Sigmoid colon (tissue), 7 donors: ENCODE data around the gene TSR3. TPM values are rescaled to one million over a fixed set of nuclear protein-coding genes. Genes with fewer than 3 reads are reported as not detected.

Experiments
- DNase-seq: peaks from one replicate; pipeline ENCODE4 v3.0.0-alpha.2; 2019
- H3K27ac ChIP-seq, 4 donors: fragments of 200-600 bp; sonication (generic); one replicate each; pipeline ENCODE4 v1.5.1; 2016 to 2019; ENCODE audit warnings: mild to moderate bottlenecking in 1 of 4
- H3K27me3 ChIP-seq, 3 donors: fragments of 200-600 bp; sonication (generic); one replicate each; pipeline ENCODE4 v1.5.1; 2019; ENCODE audit warnings: mild to moderate bottlenecking in 1 of 3
- H3K36me3 ChIP-seq, 4 donors: fragments of 200-600 bp; sonication (generic); one replicate each; pipeline ENCODE4 v1.5.1; 2016 to 2019
- H3K4me1 ChIP-seq, 4 donors: fragments of 200-600 bp; sonication (generic); one replicate each; pipeline ENCODE4 v1.5.1; 2017 to 2019
- H3K4me3 ChIP-seq, 4 donors: fragments of 200-600 bp; sonication (generic); one replicate each; pipeline ENCODE4 v1.5.1; 2017 to 2019; ENCODE audit warnings: mild to moderate bottlenecking in 2 of 4, moderate library complexity in 1 of 4
- H3K9me3 ChIP-seq, 4 donors: fragments of 200-600 bp in 3 of 4; sonication (generic) in 3 of 4; one replicate each; pipeline versions ENCODE4 v1.5.1 to v1.6.1; 2013 to 2019
- CTCF ChIP-seq, 4 experiments: fragments of 450-650 bp in 3 of 4; fragments of 200-600 bp in 1 of 4; IDR thresholded peaks; one replicate each; pipeline ENCODE4 v1.5.1; 2016 to 2019; ENCODE audit warnings: antibody characterized with exemption in 4 of 4, mild to moderate bottlenecking in 3 of 4, moderate library complexity in 2 of 4
- EP300 ChIP-seq, 4 donors: sonication (generic); formaldehyde crosslinking; IDR thresholded peaks; one replicate each; pipeline ENCODE4 v1.6.1; 2017; ENCODE audit warnings: antibody characterized with exemption in 4 of 4
- POLR2A ChIP-seq, 2 donors: fragments of 450-650 bp; IDR thresholded peaks; one replicate each; pipeline ENCODE4 v1.6.1; 2016; ENCODE audit warnings: antibody characterized with exemption in 2 of 2, mild to moderate bottlenecking in 2 of 2, moderate library complexity in 2 of 2
- POLR2AphosphoS5 ChIP-seq, 4 donors: sonication (generic); formaldehyde crosslinking; IDR thresholded peaks; one replicate each; pipeline ENCODE4 v1.6.1; 2017; ENCODE audit warnings: antibody characterized with exemption in 4 of 4
- WGBS, 2 donors: extraction: QIAGEN DNeasy Blood & Tissue Kit; methylation state at CpG; one replicate each; pipeline ENCODE4 v1.1.7; 2013; 5-methylcytosine and 5-hydroxymethylcytosine counted together
- intact Hi-C: fragments of 100-400 bp; cut with DNase I; formaldehyde crosslinking; loops from one replicate; pipeline ENCODE4 v1.15.1; 2023
- polyA plus RNA-seq, 3 donors: library from polyadenylated mRNA; stranded (reverse); fragments of 200-250 nt; gene quantifications; one replicate each; pipeline ENCODE4 v1.2.3, GENCODE V29; 2013
- total RNA-seq, 4 donors: library from RNA; depleted of rRNA; stranded (reverse); fragments of >200 nt; gene quantifications; one replicate each; pipeline ENCODE4 v1.1.0, GENCODE V29; 2016
- donor health status: healthy with polysubstance abuse.
- donor health status: Bipolar disorder and iron deficiency.
- donor health status: healthy.

Gene TSR3
- total and polyA plus RNA-seq, 7 donors: 59.0 to 107 (median 83.4) TPM

- Histone ChIP-seq H3K4me3 (peak overlapping the region in 1 of 4 donors; percentile 19), H3K36me3 (peaks cover 0 to 10% (median 4%) of the 10 kb centered on the region in 4 donors), H3K4me1 (peaks cover 0 to 13% (median 12%) of the 10 kb centered on the region in 4 donors), H3K9me3 (no peaks in the 10 kb centered on the region), H3K27ac (no peak overlapping the region), H3K27me3 (no peaks in the 10 kb centered on the region)
- 15 to 57% methylated on average over 44 of the region's 44 CpGs for WGBS, 2 donors
- intact Hi-C loops: no loop called here
- no peak for TF ChIP-seq EP300 (IDR thresholded peaks at IDR 0.05)
- no peak for TF ChIP-seq POLR2A (IDR thresholded peaks at IDR 0.05)
- no peak for TF ChIP-seq POLR2AphosphoS5 (IDR thresholded peaks at IDR 0.05)
- TF ChIP-seq CTCF (IDR thresholded peaks at IDR 0.05): no peak
- no peak for DNase-seq
Measured at GRCh38 chr16:1343428-1344242, 8.0 kb downstream of the TSR3 start.

GRCh38 chr16:1342526-1343427 is 8.9 kb downstream of the TSR3 start:
- no peaks in the 10 kb centered on the region for H3K27me3 ChIP-seq

GRCh38 chr16:1341495-1342420 is 9.9 kb downstream of the TSR3 start:
- Histone ChIP-seq H3K4me3 (no peak overlapping the region), H3K36me3 (no peaks in the 10 kb centered on the region), H3K9me3 (no peaks in the 10 kb centered on the region), H3K27me3 (peaks cover 0 to 1% (median 0%) of the 10 kb centered on the region in 3 donors), H3K4me1 (peaks cover 0 to 13% (median 12%) of the 10 kb centered on the region in 4 donors), H3K27ac (no peak overlapping the region)
- intact Hi-C loops: no loop called here
- DNase-seq: no peak
- TF ChIP-seq CTCF (IDR thresholded peaks at IDR 0.05): no peak
- no peak for TF ChIP-seq EP300 (IDR thresholded peaks at IDR 0.05)
- no peak for TF ChIP-seq POLR2AphosphoS5 (IDR thresholded peaks at IDR 0.05)
- TF ChIP-seq POLR2A (IDR thresholded peaks at IDR 0.05): no peak
- WGBS, 2 donors: 78 to 88% methylated on average over 39 of the region's 39 CpGs

More at GRCh38 chr16:1342526-1343427, 8.9 kb downstream of the TSR3 start:
- H3K9me3 ChIP-seq: no peaks in the 10 kb centered on the region
- 2 to 4% methylated on average over 49 of the region's 49 CpGs for WGBS, 2 donors
- TF ChIP-seq POLR2AphosphoS5 (IDR thresholded peaks at IDR 0.05) (no peak), CTCF (IDR thresholded peaks at IDR 0.05) (no peak)
- H3K4me3 ChIP-seq: peak overlapping the region in 1 of 4 donors; percentile 19
- intact Hi-C loops: no loop called here
- peak; percentile 91 for DNase-seq
- peaks cover 0 to 2% (median 0%) of the 10 kb centered on the region in 4 donors for H3K36me3 ChIP-seq
- H3K4me1 ChIP-seq: peaks cover 0 to 13% (median 12%) of the 10 kb centered on the region in 4 donors
- no peak overlapping the region for H3K27ac ChIP-seq

GRCh38 chr16:1340730-1341494 is 10.8 kb downstream of the TSR3 start:
- Histone ChIP-seq H3K9me3 (no peaks in the 10 kb centered on the region), H3K27ac (no peak overlapping the region), H3K4me1 (peaks cover 0 to 13% (median 12%) of the 10 kb centered on the region in 4 donors), H3K4me3 (no peak overlapping the region), H3K27me3 (peaks cover 0 to 10% (median under 1%) of the 10 kb centered on the region in 3 donors), H3K36me3 (no peaks in the 10 kb centered on the region)
- no peak for DNase-seq
- WGBS, 2 donors: 86 to 87% methylated on average over 36 of the region's 36 CpGs
- TF ChIP-seq EP300 (IDR thresholded peaks at IDR 0.05) (no peak), POLR2A (IDR thresholded peaks at IDR 0.05) (no peak), POLR2AphosphoS5 (IDR thresholded peaks at IDR 0.05) (no peak), CTCF (IDR thresholded peaks at IDR 0.05) (no peak)
- intact Hi-C loops: no loop called here
